Fibroblast of the aortic adventitia (primary cell): ENCODE data around the gene RAB9B. TPM values are rescaled to one million over a fixed set of nuclear protein-coding genes. Genes with fewer than 3 reads are reported as not detected.

ENCODE experiments used
- DNase-seq: peaks from one replicate; pipeline ENCODE4 v3.0.0-alpha.2; 2010; ENCODE audit warnings: low read depth
- H3K4me3 ChIP-seq: 2 replicates; pipeline ENCODE4 v1.5.1; 2011; ENCODE audit warnings: low read depth, mild to moderate bottlenecking, control low read depth, low read length, moderate library complexity
- CTCF ChIP-seq: IDR thresholded peaks from 2 replicates; pipeline ENCODE4 v1.5.1; 2011; ENCODE audit warnings: mild to moderate bottlenecking, low read length, control low read depth, inconsistent platforms; ENCODE audit not compliant: insufficient read depth
- total RNA-seq: library from RNA; depleted of rRNA; stranded (reverse); fragments of >200 nt; gene quantifications from 2 replicates; pipeline ENCODE4 v1.2.3, GENCODE V29; 2012; ENCODE audit warnings: low replicate concordance

RAB9B gene
- total RNA-seq, 1 donor, result 1.9 TPM

DNA sequence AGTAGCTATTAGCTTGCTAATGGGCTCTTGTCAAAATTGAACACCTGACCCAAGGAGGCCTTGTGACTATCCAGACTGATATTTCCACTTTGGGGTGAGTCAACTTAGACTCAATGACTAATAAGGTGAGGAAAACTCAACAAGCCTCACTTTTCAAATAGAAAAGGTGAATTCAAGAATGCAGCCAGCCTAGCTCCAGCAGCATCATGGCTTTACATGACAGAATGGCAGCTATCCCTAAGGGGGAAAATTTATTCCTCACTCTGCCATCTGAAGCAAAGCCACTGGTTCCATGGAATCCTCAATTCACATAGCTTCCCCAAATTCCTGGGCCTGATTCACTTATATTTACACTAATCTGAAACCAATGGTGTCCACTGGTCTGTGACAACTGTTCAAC lies 29.1 kb upstream of the RAB9B start:
- no peak for DNase-seq
- H3K4me3 ChIP-seq, result no peak overlapping the region
- no peak for TF ChIP-seq CTCF

DNA sequence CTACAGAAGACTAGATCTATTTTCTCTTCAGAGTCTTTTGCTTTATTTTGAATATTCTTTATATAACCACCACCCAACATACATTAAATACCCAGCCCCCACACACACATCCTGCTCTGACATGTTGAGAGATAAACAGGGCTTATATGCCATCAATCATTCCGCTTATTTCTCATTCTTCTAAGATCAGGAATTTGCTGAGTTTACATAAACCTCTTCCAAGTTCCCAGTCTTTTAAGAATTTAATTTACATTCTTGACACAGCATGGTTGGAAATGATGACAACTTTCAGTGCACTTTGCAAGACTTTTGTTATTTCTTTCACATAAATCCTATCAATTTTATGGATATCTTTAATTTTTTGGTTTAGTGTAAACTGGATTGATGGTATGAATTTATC lies 17.5 kb upstream of the RAB9B start:
- DNase-seq, result no peak
- H3K4me3 ChIP-seq, result no peak overlapping the region
- no peak for TF ChIP-seq CTCF

GRCh38 chrX:103847174-103847870 lies 15.3 kb upstream of the RAB9B start:
- no peak overlapping the region for H3K4me3 ChIP-seq
- DNase-seq, result peak; percentile 28
- TF ChIP-seq CTCF, result no peak

DNA sequence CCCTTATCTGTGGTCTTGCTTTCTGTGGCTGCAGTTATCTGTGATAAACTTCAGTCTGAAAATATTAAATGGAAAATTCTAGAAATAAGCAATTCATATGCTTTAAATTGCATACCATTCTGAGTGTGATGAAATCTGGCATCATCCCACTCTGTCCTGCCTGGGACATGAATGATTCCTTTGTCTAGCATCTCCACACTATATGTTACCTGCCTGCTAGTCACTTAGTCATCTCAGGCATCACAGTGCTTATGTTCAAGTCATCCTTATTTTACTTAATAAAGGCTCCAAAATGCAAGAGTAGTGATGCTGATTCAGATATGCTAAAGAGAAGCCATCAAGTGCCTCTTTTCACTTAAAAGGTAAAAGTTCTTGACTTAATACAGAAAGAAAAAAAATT lies 14.3 kb upstream of the RAB9B start:
- DNase-seq, result no peak
- H3K4me3 ChIP-seq, result no peak overlapping the region
- TF ChIP-seq CTCF, result no peak

DNA sequence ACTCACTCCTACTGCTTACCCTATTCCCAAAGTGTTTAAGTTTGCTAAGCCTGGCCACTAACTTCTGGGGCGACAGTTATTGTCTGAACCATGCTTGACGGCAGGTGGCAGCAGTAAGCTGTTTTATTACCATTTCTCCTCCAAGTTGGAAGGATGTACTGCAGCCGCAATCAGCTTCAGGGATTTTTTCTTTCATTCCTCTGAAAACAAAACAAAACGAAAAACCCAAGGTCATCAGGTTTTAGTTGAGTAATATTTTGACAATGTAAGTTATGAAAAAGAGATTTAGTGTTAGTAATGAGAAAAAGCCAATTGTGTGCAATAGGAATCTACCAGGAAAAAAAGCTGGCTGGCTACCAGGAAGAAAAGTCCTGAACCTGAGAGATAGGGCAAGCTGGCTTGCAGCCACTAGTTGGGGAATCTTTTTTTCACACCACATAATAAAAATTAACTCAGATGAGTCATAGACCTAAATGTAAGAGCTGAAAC lies 13.2 kb upstream of the RAB9B start:
- peak; percentile 88 for DNase-seq
- no peak overlapping the region for H3K4me3 ChIP-seq
- peak; percentile 74 for TF ChIP-seq CTCF

- no peak for TF ChIP-seq CTCF
- no peak overlapping the region for H3K4me3 ChIP-seq
- DNase-seq, result no peak
Measured at GRCh38 chrX:103839404-103839803, 7.3 kb upstream of the RAB9B start.

- DNase-seq, result peak; percentile 36
- no peak for TF ChIP-seq CTCF
- peak overlapping the region; percentile 63 for H3K4me3 ChIP-seq
Measured at GRCh38 chrX:103831342-103831802, 685 bp downstream of the RAB9B start.
